HG02970 (cell line): ENCODE data around the gene IFT122.
"Not testable (repeated sequence)": the region's sequence is repeated elsewhere in the genome, so short reads cannot be mapped to it uniquely, and the experiment has no call there.

Experiments
- ATAC-seq: cut with Tn5 transposase; IDR thresholded peaks from one replicate; pipeline ENCODE4 v1.9.1; 2021; ENCODE audit warnings: mild to moderate bottlenecking, moderate library complexity, moderate number of reproducible peaks; ENCODE audit not compliant: unreplicated experiment, low FRiP score

The IFT122 gene

DNA sequence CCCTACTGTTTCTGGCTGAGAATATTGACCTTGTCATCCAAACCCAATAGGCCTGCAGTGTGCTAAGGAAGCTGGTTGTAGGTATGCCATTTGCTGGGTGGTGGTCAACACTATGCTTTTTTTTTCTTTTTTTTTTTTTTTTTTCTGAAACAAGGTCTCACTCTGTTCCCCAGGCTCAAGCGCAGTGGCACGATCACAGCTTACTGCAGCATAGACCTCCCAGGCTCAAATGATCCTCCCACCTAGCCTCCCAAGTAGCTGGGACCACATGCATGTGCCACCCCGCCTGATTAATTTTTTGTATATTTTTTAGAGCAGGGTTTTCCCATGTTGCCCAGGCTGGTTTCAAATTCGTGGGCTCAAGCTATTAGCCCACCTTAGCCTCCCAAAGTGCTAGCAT, 52.7 kb downstream of the IFT122 start:
- no peak for ATAC-seq

DNA sequence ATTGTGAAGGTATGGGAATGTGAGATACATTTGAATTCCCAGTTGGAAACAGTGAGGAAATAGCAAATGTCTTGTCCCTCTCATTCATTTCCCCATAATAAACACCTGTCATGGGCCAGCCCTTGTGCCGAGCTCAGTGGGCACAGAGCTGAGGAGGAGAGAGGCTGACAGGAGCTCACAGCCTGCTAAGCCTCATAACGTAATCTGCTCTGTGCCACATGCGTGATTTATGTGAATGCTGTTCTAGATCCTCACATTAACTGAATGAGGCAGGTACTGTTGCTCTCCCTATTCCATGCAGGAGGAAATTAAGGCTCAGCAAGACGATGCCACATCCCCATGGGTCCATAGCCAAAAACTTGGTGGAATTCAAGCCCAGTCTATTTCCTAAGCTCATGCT, 53.2 kb downstream of the IFT122 start:
- ATAC-seq = no peak

DNA sequence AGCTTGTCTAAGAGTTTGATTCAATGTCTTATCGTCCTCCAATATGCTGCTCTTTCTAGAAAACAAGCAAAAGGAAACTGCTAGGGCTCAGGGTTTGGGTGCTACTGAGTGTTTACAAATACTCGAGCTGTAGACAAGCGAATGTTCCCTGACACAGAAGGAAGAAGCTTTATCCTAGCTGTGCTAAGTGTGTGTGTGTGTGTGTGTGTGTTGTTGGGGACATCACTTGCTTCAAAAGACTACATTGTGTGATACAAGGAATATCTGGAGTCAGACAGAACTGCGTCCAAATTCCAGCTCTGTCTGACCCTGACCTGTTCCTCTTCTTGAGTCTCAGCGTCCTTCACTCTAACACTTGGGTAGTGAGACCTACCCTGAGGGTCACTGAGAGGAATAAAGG, 54.5 kb downstream of the IFT122 start:
- ATAC-seq = not testable (repeated sequence)

DNA sequence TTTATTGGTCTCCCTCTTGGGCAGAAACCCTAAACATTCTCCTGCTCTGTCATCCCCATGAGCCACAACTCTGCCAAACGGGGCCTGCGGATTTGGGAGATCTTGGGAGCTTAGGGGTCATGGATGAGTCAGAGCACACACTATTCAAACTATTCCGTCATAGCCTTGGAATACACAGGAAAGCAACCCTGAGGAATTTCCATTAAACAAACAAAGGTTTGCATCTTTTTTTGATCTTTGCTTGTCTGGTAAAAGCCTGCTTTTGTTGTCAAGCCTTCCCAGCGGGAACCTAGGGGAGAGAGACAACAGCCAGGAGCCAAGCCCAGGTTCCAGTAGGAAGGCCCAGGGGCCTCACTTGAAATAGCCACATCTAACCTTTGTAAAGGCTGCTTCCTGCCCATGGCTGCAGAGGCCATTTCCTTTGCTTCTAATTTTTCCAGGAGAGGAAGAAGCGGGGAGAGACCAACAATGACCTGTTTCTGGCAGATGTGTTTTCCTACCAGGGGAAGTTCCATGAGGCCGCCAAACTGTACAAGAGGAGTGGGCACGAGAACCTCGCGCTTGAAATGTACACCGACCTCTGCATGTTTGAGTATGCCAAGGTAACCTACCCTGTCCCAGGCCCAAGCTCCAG, 55.1 kb downstream of the IFT122 start:
- not testable (repeated sequence) for ATAC-seq

DNA sequence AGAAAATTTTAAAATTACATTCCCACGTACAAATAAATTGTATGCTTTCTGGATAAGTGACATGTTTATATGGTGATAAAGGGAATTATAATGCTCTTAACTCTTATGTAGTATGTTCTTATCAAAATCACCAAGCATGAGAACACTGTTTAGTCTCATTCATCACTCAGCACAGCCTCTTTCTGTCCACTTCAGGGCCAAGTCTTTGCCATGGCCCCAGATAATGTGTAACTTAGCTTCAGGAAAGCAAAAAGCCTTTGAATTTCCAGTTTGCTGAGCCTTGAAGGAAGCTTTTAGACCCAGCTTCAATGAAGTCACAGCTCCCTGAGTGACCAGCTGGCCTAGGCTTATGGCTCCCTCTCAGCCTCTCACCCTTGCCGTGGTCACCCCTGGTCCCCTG, 57.9 kb downstream of the IFT122 start:
- not testable (repeated sequence) for ATAC-seq

DNA sequence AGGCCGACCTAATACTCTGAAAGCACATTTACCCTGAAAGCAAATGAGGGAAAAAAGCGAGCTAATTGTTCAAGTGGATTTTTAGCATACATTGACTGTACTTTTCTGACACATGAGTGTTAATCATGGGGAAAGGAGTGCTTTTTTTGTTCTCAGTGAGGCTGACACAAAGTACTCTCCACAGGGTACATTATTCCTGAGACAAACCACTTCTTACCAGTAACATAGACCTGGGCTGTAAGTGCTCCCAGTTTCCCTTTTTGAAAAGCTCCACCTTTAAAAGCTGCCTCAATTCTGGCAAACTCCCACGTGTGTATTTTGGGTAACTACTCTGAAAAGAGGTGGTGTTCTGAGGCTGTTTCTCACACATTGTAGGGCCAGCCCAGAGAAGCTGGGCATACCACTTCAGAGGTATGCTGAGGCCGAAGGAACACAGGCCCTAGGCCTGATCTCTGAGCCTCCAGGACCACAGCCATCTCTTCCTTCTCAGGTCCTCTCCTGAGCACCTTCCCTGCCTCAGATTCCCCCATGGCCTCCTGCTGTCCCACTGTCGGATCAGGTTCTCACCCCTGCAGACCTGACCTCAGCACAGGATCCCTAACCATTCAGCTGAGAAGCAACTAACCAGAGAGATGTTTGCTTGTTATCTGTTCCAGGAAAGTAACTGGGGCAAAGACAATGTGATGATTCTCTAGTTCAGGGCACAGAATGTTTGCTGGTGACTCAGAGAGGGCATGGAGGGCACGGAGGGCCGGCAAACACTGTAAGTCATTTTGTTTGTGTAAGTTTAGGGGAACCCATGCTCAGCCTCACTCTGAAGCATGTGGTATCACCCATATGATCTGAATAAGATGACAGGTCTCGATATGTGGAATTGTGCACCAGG, 58.8 kb downstream of the IFT122 start:
- ATAC-seq = not testable (repeated sequence)

DNA sequence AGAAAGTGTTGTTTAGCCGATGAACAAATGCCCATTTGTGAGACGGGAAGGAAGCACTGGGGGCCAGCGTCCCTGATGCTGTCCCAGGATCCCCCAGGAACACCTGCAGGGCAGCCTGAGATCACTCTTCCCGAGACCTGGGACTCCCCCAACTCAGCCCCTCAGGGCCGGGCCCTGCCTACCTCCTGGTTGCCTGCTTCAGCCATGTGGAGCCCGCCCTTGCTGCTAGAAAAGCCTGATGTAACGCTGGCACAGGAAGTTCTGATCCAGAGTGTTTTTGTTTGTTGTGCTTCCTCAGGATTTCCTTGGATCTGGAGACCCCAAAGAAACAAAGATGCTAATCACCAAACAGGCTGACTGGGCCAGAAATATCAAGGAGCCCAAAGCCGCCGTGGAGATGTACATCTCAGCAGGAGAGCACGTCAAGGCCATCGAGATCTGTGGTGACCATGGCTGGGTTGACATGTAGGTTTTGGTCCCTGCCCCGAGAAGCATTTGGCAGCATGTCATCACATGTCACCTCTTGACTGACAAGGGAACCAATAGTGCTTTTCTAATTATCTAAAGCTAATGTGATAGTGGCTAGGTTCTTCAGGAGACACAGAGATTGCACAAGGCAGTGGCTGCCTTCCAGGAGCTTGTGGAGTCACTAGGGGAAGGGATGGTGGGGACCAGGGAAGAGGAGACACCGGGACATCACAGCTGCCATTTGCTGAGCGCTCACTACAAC, 59.7 kb downstream of the IFT122 start:
- ATAC-seq = not testable (repeated sequence)

DNA sequence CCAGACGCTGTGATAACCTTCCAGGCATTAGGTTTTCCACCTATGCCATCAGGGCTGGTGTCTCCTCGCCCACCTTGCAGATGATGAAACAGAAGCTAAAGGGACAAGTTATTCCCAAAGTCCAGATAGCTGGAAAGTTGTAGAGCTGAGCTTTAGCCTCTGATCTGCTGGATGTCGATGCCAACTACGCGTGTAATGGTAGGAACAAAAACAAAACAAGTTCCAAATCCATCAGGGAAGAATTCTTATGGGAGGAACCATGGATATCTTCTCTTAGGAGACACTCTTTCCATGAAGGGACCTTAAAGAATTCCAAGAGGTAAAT, 60.3 kb downstream of the IFT122 start:
- no peak for ATAC-seq

DNA sequence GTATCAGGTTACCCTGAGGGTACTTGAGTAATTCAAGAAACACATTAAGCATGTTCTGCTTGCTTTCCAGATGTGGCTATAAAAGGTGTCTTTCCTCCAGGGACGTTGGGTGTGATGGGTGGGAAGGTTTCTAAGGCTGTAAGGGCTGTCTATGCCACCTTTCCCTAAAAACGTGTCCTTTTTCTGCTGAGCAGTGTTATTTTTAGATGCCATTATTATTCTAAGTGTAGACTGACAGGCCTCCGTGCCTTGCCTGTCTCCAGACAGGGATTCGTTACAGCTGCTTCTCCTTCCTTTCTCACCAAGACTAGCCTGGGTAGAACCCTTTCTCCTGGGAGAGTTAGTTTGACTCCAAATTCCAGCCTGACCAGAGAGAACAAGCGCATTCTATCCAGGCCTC, 61.6 kb downstream of the IFT122 start:
- ATAC-seq = no peak

DNA sequence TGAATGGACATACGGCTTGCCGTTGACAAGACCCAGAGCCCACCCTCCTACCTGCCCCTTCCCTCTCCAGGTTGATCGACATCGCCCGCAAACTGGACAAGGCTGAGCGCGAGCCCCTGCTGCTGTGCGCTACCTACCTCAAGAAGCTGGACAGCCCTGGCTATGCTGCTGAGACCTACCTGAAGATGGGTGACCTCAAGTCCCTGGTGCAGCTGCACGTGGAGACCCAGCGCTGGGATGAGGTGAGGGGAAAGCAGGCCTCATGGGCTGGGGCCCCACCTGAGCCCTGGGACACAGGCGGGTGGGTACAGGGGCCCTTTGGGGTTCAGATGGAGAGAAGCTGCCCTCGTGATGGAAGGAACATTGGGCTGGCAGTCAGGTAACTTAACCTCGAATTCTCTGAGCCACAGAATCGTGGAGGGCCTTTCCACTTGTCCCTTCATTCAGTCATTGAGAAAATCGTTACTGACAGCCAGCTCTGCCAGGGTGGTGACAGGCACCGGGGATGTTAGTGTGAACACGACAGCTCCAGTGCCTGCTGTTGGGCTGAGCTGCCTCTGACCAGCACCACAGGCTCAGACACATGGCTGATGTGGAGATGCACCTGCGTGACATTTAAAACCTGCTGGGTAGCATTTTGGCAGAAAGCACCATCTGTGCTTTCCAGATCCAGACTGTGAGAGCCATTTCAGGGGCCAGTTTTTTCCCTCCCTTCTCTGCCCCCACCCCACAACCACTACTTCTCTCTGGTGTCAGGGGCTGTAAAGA, 62.8 kb downstream of the IFT122 start:
- ATAC-seq = no peak

DNA sequence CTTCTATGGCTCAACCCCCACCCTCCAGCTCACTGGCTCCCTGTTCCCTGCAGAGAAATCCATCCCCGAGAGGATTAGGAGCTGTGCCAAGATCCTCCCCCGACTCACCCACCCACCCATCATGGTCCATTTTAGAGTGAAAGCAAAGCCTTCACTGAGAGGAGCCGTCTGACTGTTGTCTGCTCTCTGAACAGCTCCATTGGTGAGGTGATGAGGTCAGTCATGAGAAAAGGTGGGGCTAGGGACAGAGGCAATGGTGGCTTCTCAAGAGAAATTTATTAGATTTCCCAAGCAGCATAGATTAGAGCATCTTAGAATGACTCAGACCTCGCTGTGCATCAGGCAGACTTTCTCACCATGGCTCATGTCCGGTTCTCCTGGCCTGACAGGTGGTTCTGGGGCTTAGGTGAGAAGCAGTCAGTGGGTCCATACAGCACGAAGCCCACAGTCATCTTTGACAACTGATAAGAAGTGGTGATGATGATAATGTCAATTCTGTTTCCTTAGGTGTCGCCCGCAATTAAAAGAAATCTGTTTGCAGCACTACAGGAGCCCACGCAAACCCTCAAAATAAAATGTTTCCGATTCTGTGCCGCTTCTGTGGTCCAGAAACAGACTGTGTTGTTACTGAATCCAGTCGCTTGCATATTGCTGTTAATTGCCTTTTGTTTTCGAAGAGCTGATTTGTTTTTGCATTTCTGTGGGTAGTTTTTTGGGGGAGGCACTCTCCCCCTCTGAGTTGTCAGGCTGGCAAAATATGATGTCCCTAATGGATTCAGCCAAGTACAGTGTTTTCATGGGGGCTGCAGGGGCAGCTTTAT, 63.7 kb downstream of the IFT122 start:
- no peak for ATAC-seq

DNA sequence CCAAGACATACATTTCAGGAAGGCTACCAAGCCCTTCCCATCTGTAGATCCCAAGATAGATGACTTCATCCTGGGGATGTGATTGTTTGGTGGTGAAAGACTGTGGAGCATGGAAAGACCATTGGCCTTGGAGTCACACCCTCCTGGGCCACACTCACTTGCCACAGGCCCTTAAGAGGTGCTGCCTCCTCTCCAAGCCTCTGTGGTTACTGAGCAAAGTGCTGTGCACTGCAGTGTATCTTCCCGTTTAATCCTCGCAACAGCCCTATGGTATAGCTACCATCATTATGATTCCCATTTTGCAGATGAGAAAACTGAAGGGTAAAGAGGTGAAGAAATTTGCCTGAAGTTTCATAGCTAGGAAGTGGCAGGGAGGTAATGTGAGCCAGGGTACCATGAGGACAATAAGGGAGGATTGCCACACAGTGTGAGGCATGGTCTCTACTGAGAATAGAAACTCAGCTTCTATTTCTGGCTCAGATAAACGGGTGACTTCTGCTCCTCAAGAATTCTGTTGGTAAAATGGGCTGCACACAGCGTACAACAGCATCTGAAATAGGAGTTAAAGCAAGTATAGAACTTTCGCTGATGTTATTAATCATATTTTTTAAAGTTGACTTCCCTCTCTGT, 64.6 kb downstream of the IFT122 start:
- ATAC-seq = no peak

DNA sequence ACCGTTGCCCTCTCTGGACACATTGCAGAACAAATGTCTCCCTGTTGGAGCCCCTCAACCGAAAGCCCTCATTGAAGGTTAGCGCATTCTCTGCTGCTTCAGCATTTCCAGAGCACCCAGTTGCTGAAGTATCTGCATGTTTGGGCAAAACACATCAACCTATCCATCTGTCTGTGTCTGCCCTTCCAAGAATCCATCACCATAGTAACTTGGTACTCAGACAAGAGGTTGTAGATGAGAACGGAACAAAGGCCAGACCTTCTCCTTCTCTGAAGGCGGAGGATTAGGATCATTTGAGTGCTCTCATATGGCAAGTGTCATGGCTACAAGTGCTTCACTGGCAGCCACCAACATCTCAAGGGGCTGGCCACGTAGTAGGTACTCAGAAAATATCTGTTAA, 65.3 kb downstream of the IFT122 start:
- ATAC-seq = no peak

DNA sequence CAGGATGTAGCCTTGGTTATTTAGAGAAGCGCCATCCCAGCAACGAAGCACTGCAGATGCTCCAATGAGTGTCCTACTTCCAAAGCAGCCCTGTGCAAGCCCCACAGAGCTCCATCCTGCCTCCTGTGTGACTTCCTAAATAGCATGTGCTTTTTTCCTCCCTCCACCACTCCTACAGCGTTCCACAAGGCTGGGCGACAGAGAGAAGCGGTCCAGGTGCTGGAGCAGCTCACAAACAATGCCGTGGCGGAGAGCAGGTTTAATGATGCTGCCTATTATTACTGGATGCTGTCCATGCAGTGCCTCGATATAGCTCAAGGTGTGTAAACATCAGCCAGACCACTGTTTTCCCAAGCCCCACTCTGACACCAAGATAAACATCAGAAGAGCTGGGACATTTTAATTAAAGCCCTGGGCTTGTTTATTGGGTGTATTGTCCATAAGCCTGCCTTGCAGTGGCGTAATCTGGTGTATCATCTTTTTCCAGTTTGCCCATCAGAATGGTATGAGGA, 66.3 kb downstream of the IFT122 start:
- no peak for ATAC-seq

DNA sequence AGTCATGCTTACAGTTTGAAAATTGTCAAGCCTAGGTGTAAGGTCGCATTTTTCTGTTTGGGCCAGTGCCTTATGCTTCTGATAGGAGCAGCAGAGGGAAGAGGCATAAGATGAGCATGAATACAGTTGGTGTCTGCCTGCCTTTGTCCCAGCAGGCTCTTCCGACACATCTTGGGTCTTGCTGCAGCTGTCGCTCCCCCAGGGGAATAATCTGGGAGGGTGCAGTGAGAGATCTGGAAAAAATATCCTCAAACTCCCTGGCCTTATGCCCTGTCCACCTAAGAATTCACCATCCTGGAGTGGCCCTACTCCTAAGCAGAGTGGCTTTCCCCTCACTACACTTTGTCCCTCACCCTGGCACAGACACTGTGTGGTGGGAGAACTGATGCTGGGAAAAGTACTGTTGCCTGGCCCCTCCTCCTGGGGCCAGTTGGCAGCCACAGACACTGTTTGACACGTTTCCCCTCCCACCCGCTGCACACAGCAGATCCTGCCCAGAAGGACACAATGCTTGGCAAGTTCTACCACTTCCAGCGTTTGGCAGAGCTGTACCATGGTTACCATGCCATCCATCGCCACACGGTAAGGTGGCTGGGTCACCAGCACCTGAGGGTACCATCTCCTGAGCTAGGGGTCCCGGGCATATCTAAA, 67.3 kb downstream of the IFT122 start:
- no peak for ATAC-seq

DNA sequence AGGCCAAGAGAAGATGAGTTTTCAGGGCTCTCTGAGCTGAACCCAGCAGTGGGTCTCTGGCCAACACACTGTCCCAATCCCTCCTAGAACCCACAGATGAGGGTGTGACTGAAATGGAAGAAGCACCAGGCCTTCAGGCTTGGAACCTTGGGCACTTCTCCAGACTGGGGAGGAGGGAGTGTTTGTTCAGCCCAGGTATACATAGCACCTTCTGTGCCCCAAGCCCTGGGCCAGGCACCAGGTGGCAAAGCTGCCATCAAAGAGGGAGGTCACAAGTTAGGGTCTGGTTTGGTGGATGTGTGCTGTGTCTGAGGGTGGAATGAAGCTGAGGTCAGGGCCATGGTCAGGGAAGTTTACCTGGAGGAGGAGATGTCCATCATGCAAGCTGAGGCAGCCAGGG, 72.6 kb downstream of the IFT122 start:
- no peak for ATAC-seq

DNA sequence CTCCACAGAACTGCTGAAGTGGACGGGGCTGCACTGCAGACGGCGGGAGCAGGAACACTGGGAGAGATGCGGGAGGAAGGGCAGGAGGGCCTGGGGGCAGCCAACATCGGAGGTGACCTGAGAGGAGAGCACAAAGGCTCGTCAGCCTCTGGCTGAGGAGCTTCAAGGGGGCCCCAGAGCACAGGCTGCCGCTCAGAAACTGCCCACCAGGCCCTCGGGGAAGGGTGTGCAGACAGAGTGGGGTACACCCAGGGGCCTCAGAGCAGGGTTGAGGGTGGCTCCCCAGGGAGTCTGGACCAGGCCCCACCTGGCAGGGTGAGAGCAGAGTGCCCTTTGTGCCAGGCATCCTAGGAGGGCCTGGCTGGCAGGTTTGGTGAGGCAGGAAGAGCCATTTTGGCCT, 73.7 kb downstream of the IFT122 start:
- ATAC-seq = no peak

DNA sequence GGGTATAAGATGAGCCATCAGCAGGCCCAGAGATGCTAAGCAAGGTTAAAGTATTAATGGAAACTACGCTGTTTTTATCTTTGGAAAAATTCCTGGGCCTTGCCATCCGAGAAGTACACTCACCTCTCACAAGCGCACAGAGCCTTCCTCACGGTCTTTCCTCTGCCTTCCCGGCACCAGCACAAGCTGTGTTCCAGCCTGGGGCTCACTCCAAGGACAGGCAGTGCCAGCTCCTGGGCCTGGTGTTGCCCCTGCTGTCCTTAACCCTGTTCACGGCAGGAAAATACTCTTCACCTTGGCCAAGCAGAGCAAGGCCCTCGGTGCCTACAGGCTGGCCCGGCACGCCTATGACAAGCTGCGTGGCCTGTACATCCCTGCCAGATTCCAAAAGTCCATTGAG, 74.1 kb downstream of the IFT122 start:
- no peak for ATAC-seq

DNA sequence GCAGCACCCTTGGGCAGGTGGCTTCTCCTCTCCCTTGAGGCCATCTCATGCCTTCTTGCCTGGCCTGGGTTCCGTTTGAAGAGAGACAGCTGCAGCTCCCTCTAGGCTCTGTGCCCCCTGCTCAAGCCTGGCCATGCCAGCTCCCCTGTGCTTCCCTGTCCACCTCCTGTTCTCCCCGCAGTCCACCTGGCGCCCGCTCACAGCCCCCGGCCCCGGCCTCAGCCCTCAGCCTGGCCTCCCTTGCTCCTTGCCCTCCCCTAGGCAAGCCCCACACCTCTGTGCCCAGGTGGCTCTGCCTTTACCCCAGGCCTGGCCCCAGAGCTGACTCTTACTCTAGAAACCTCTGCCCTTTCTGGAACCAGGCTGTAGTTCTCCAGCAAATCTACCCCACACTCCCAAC, 74.5 kb downstream of the IFT122 start:
- ATAC-seq = no peak
